ENCODE data around the gene CCNC.

DNA sequence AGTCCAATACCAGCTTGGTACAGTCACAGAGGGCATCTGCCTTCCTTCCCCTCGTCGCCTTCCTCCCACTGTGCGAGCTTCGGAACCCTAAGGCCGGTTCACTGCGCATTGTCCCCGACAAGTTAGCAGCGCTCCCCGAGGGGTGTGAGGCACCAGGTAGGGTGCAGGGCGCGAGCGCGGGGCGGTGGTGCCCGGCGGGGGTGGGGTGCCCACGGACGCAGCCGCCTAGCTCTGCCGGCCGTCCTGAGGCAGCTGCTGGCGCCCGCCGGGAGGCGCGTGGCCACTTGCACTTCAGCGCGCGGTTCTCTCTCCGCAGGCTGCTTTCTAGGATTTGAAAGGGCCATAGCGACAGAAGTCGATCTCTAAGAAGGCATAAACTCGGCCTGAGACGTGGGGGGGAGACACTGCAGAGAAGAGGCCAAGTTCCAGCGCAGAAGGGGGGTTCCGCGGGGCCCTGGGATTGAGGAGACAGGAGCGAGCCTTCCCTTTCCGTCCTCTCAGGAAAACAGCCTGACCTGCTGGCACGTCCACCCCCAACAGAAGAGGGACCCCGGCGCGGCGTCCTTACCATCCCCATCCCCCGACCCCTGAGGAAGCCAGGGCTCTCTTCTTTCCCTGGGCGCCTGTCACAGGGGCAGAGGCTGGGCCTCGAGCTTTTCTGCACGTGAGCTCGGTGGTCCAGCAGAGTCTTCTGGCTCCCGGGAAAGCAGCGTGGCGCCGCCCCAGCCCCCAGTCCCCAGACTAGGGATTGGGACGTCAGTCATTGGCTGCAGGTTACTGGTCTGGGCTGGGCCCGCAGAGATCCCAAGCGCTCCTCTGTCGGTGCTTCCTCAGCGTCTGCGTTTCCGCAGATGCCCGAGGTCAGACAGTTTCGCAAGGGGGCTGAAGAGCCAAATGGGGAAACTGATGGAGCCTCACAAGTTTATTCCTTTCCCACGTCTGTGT is 22.5 kb upstream of the CCNC start:
- no peak for TF ChIP-seq EP300 (IDR thresholded peaks at IDR 0.05)
- TF ChIP-seq, protein P1, sequence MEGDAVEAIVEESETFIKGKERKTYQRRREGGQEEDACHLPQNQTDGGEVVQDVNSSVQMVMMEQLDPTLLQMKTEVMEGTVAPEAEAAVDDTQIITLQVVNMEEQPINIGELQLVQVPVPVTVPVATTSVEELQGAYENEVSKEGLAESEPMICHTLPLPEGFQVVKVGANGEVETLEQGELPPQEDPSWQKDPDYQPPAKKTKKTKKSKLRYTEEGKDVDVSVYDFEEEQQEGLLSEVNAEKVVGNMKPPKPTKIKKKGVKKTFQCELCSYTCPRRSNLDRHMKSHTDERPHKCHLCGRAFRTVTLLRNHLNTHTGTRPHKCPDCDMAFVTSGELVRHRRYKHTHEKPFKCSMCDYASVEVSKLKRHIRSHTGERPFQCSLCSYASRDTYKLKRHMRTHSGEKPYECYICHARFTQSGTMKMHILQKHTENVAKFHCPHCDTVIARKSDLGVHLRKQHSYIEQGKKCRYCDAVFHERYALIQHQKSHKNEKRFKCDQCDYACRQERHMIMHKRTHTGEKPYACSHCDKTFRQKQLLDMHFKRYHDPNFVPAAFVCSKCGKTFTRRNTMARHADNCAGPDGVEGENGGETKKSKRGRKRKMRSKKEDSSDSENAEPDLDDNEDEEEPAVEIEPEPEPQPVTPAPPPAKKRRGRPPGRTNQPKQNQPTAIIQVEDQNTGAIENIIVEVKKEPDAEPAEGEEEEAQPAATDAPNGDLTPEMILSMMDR (IDR thresholded peaks at IDR 0.05), result no peak
- TF ChIP-seq RAD21 (conservative IDR thresholded peaks at IDR 0.05 in 1 of 2, IDR thresholded peaks at IDR 0.05 in 1 of 2), result no peak
- TF ChIP-seq POLR2A (IDR thresholded peaks at IDR 0.05; ENCODE audit: low read length), result no peak
- TF ChIP-seq HDAC2 (IDR thresholded peaks at IDR 0.05), result no peak
- TF ChIP-seq CHD4 (IDR thresholded peaks at IDR 0.05; ENCODE audit: borderline replicate concordance), result no peak
